Measurements from ENCODE around the gene SLC26A9.
A peak's percentile ranks its signal among the peaks of the same experiment; 100 is the strongest.
"Not testable (repeated sequence)": the region's sequence is repeated elsewhere in the genome, so short reads cannot be mapped to it uniquely, and the experiment has no call there.

SLC26A9 gene

DNA sequence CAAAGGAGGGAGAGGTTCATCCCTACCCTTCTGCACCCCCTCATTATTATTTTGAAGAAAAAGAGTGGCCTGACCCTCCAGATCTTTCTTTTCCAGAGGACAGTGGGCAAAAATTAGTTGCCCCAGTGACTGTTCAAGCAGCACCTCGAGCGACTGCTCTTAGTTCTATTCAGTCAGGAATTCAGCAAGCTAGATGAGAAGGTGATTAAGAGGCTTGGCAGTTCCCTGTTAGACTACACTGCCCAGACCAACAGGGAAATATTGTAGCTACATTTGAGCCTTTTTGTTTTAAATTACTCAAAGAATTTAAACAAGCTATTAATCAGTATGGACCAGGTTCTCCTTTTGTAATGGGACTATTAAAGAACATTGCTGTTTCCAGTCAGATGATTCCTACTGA lies 51.8 kb downstream of the SLC26A9 start:
- not testable (repeated sequence) for DNase-seq (ENCODE audit: low read depth)

DNA sequence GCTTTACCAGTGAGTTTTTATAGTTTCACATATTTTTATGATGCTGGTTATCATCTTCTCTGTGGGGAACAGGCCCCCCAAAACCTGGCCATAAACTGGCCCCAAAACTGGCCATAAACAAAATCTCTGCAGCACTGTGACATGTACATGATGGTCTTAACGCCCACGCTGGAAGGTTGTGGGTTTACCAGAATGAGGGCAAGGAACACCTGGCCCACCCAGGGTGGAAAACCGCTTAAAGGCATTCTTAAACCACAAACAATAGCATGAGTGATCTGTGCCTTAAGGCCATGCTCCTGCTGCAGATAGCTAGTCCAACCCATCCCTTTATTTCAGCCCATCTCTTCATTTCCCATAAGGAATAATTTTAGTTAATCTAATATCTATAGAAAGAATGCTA lies 52.6 kb downstream of the SLC26A9 start:
- peak; percentile 17 for DNase-seq (ENCODE audit: low read depth)

DNA sequence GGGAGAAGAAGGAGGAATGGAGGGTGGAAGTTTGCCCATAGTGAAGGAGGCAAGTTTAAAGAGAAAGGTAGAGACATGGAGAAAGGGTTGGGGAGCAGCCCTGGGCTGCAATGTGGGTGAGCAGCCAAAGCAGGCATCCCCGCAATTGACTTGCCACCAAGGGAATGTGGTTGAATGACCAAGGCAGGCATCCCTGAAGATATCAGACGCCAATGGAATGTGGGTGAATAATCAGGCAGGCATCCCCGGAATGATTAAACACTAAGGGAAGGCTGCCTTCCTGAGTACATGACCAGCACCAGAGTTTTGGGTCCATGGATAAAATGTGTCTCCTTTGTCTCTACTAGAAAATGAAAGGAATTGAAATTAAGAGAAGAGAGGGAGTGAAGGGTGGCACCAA lies 53.5 kb downstream of the SLC26A9 start:
- DNase-seq (ENCODE audit: low read depth) = peak; percentile 81

DNA sequence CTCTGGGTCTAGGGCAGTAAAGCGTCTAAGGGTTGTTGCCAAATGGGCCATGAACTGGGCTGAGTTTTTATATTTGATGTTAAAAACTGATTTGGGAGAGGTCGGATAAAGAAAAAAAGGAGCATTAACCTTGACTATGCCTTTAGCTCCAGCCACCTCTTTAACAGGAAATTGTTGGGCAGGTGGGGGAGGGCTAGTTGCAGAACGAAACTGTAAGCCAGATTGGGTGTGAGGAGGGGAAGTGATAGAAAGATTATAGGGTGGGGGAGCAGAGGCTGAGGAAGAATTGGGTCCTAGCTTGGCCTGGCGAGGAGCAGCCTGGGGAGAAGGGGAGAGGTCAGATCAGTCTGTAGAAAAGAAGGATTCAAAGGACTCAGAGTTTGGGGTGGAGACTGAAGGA lies 54.2 kb downstream of the SLC26A9 start:
- DNase-seq (ENCODE audit: low read depth) = not testable (repeated sequence)

DNA sequence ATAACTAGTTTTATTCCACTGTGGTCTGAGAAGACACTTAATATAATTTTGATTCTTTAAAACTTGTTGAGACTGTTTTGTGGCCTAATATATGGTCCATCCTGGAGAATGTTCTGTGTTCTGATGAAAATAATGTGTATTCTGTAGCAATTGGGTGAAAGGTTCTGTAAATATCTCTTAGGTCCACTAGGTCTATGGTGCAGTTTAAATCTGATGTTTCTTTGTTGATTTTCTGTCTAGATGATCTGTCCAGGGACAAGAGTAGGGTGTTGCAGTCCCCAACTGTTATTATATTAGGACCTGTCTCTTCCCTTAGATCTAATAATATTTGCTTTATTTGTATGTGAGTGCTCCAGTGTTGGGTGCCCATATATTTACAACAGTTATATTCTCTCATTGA lies 59.5 kb downstream of the SLC26A9 start:
- DNase-seq (ENCODE audit: low read depth) = no peak

DNA sequence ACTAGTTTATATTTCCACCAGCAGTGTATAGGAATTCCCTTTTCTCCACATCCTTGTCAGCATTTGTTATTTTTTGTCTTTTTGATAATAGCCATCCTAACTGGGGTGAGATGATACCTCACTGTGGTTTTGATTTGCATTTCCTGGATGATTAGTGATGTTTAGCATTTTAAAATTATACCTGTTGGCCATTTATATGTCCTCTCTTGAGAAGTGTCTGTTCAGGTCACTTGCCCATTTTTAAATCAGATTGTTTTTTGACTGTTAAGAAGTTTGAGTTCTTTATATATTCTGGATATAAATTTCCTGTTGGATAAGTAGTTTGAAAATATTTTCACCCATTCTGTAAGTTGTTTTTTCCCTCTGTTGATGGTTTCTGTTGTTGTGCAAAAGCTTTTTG lies 62.3 kb downstream of the SLC26A9 start:
- no peak for DNase-seq (ENCODE audit: low read depth)

DNA sequence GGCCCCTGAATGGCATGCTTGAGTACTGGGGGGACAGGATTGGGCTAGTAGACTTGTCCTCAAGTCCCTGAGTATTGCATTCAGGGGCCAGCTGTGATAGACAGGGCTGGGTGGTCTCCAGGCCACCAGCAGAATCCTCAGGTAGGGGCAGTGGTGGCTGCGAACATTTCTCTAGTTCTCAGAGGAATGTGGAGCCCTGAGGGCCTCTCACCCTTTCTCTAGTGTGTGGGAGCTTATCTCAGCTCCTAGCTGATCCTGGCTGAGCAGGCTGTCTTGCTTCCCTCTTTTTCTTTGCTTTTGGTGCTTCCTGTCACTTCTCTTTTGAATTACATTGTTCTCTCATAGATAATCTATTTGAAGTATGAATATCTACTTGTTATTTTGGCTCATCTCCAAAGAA lies 63.3 kb downstream of the SLC26A9 start:
- no peak for DNase-seq (ENCODE audit: low read depth)

DNA sequence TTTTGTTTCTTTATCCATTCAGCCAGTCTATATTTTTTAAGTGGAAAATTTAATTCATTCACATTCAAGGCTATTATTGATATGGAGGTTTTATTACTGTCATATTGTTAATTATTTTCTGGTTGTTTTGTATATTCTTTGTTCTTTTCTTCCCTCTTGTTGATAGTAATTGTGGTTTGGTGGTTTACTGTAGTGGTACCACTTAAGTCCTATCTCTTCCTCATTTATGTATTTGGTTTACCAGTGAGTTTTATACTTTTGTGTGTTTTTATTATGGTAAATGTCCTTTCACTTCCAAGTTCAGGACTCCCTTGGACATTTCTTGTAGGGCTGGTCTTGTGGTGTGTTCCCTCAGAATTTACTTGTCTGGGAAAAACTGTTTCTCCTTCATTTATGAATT lies 65.2 kb downstream of the SLC26A9 start:
- no peak for DNase-seq (ENCODE audit: low read depth)

DNA sequence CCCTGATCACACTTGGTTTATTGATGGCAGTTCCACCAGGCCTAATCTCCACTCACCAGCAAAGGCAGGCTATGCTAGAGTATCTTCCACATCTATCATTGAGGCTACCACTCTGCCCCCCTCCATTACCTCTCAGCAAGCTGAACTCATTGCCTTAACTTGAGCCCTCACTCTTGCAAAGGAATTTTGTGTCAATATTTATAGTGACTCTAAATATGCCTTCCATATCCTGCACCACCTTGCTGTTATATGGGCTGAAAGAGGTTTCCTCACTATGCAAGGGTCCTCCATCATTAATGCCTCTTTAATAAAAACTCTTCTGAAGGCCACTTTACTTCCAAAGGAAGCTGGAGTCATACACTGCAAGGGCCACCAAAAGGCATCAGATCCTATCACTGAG lies 70.1 kb downstream of the SLC26A9 start:
- not testable (repeated sequence) for DNase-seq (ENCODE audit: low read depth)

DNA sequence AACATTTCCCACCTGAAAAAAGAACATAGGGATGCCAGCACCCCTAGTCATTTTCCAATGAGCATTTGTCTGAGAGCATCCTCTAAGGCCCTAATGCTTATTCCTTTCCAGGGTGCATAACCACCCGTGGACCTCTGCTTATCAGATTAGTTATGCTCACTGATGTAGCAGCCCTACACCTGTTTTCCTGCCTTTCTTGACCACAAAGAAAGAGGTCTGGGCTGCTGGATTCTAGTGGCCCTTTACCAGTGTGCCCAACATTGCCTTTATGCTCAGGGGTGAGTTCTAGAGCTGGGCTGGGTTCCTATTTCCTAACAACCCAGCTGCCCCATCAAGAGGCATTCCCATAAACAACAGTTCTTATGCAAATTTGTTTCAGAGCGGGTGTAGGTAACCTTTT lies 73.0 kb downstream of the SLC26A9 start:
- DNase-seq (ENCODE audit: low read depth) = no peak
